Effector CD8-positive, alpha-beta T cell (primary cell): ENCODE results near the gene PRXL2B.

Experiments used
- DNase-seq: peaks from one replicate; lab custom pipeline; 2025; lab: John Stamatoyannopoulos, UW

The PRXL2B gene

DNA sequence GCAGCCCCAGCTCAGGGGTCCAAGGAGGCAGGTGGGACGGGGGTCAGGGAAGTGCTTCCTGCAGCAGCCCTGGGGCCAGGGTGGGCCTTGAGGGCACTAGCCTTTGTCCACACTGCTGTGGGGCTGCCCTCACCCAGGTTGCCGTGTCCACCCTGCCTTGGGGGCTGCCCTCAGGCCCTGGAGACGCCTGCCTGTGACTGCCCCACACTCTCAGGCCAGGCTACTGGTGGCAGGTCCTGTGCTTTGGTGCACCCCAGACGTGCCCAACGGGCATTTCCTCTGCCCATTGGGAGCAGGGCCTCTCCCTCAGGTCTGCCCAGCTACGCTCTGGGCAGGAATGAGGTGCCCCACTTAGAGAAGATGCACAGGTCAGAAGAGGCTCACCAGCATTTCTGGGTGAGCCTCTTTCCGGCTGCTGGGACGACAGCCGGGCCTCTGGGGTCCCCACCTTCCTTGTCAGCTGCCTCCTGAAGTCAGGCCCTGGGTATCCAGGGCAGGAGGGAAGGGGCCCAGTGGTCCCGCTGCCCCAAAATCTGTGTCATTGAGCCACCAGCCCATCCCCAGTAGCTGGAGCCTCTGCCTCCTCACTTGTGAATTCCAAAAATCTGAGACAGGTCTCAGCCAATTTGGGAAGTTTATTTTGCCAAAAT is 48.9 kb downstream of the PRXL2B start:
- DNase-seq, result no peak

DNA sequence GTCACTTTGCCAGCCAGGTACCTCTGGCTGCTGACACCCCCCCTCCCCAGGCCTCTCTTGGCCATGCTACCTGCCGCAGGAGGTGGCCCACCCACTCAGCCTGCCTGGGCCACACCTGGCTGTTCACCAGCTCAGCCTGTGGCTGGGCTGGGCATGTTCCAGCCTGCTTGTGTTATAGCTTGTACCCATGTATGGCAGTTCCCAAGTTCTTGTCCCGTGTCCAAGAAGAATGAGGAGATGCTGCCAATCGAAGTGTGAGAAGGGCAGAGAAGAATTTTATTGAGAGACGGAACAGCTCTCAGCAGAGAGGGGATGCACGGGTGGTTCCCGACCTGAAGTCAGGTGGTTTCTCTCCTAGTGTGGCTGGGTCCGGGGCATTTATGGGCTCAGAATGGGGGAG is 50.2 kb downstream of the PRXL2B start:
- DNase-seq, result no peak

GRCh38 chr1:2637442-2638145 is 51.0 kb downstream of the PRXL2B start:
- no peak for DNase-seq

DNA sequence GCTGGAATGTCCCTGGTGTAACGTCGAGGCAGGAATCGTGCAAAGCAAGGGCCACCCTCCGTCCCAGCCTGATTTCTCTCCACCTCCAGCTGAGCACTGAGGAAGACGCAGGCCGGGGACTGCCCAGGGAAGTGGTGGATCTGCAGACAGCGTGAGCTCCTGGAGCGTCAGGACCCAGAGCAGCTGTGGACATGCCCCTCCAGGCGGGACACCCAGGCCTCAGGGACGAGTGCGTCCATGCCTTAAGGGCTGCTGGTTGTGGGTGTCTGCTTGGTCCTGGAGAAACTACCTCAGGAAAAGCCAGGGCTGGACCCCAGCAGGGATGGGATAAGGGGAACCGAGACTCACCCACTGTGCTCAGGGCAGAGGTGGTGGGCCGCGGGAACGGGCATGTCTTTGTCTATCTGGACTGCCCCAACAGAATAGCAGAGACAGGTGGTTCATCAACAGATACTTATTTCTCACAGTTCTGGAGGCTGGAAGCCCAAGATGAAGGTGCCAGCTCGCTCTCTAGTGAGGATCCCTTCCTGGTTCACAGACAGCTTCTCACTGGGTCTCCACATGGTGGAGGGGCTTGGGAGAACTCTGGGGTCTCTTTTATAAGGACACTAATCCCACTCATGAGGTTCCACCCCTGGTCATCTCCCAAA is 52.0 kb downstream of the PRXL2B start:
- no peak for DNase-seq

DNA sequence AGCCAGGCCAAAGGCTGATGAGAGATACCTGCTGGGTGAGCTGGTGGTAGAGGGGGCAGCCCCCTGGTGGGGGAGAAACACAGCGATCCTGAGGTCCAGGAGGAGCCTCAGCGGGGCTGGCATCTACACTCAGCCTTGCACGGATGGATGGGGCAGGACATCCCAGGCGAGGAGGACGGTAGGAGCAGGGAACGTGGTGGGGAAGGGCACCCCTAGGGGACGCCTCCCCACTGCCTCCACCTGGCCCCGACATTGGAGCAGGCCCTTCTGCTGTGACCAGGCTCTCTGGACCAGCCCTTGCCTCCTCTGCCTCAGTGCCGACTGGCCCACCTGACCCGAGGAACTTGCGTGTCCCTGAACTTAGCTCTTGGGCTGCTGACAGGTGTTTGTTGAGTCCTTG is 52.6 kb downstream of the PRXL2B start:
- no peak for DNase-seq

- DNase-seq, result no peak
Observed at GRCh38 chr1:2639607-2640521, 53.3 kb downstream of the PRXL2B start.

- no peak for DNase-seq
Observed at GRCh38 chr1:2640626-2641025, 54.0 kb downstream of the PRXL2B start.
